Astrocyte (in vitro differentiated cells and primary cell): ENCODE measurements around the gene RBPMS2. TPM values are rescaled to one million over a fixed set of nuclear protein-coding genes. Genes with fewer than 3 reads are reported as not detected.
A peak's percentile ranks its signal among the peaks of the same experiment; 100 is the strongest.

Experiments used
- DNase-seq: peaks from one replicate; pipeline ENCODE4 v3.0.0-alpha.2; 2010; ENCODE audit warnings: low read depth
- FAIRE-seq: peaks from 2 replicates; lab custom pipeline; 2011; peaks lifted over from hg19 to GRCh38; lab: Jason Lieb, UNC
- H2AFZ ChIP-seq: 2 replicates; pipeline ENCODE4 v1.6.0; 2012; ENCODE audit warnings: low read depth, low read length, inconsistent platforms
- H3K27ac ChIP-seq: 2 replicates; pipeline ENCODE4 v1.5.1; 2011; ENCODE audit warnings: low read depth, low read length, inconsistent platforms
- H3K27me3 ChIP-seq: 2 replicates; pipeline ENCODE4 v1.6.0; 2011; ENCODE audit warnings: low read length, inconsistent platforms; ENCODE audit not compliant: insufficient read depth
- H3K36me3 ChIP-seq: 2 replicates; pipeline ENCODE4 v1.5.1; 2011; ENCODE audit warnings: low read length, inconsistent platforms; ENCODE audit not compliant: insufficient read depth
- H3K4me1 ChIP-seq: 2 replicates; pipeline ENCODE4 v1.5.1; 2011; ENCODE audit warnings: low read length, inconsistent platforms; ENCODE audit not compliant: insufficient read depth
- H3K4me2 ChIP-seq: 2 replicates; pipeline ENCODE4 v1.6.0; 2012; ENCODE audit warnings: low read length, inconsistent platforms
- H3K4me3 ChIP-seq: 2 replicates; pipeline ENCODE4 v1.5.1; 2011; ENCODE audit warnings: low read depth, mild to moderate bottlenecking, low read length, inconsistent platforms; ENCODE audit not compliant: insufficient read depth
- H3K79me2 ChIP-seq: 2 replicates; pipeline ENCODE4 v1.6.0; 2012; ENCODE audit warnings: mild to moderate bottlenecking, low read length, inconsistent platforms; ENCODE audit not compliant: insufficient read depth
- H3K9ac ChIP-seq: 2 replicates; pipeline ENCODE4 v1.6.0; 2012; ENCODE audit warnings: mild to moderate bottlenecking, low read length, inconsistent platforms
- H3K9me3 ChIP-seq: 2 replicates; pipeline ENCODE4 v1.5.1; 2012; ENCODE audit warnings: low read depth, mild to moderate bottlenecking, low read length, inconsistent platforms; ENCODE audit not compliant: insufficient read depth
- H4K20me1 ChIP-seq: 2 replicates; pipeline ENCODE4 v1.6.0; 2012; ENCODE audit warnings: low read length, inconsistent platforms; ENCODE audit not compliant: insufficient read depth
- H3K27ac Mint-ChIP-seq: one replicate; pipeline ENCODE4 v1.8.0; 2021; ENCODE audit warnings: mild to moderate bottlenecking, mixed read lengths; ENCODE audit not compliant: unreplicated experiment
- H3K27me3 Mint-ChIP-seq: one replicate; pipeline ENCODE4 v1.8.0; 2021; ENCODE audit warnings: low read depth, mixed read lengths; ENCODE audit not compliant: unreplicated experiment
- H3K36me3 Mint-ChIP-seq: one replicate; pipeline ENCODE4 v1.8.0; 2021; ENCODE audit warnings: low read depth, mixed read lengths; ENCODE audit not compliant: unreplicated experiment
- H3K4me1 Mint-ChIP-seq: one replicate; pipeline ENCODE4 v1.8.0; 2021; ENCODE audit warnings: low read depth, mixed read lengths; ENCODE audit not compliant: unreplicated experiment
- H3K4me3 Mint-ChIP-seq: one replicate; pipeline ENCODE4 v1.8.0; 2021; ENCODE audit warnings: mild to moderate bottlenecking, moderate library complexity, mixed read lengths; ENCODE audit not compliant: unreplicated experiment
- H3K9me3 Mint-ChIP-seq: one replicate; pipeline ENCODE4 v1.8.0; 2021; ENCODE audit warnings: mild to moderate bottlenecking, mixed read lengths; ENCODE audit not compliant: unreplicated experiment
- CTCF ChIP-seq: IDR thresholded peaks from 2 replicates; pipeline ENCODE4 v1.5.1; 2011; ENCODE audit warnings: low read depth, mild to moderate bottlenecking, inconsistent platforms, low read length, moderate library complexity; ENCODE audit not compliant: insufficient read depth
- EZH2 ChIP-seq: IDR thresholded peaks from 2 replicates; pipeline ENCODE4 v1.6.1; 2012; ENCODE audit warnings: mild to moderate bottlenecking, low read length, inconsistent platforms; ENCODE audit not compliant: insufficient read depth
- total RNA-seq: library from RNA; stranded (reverse); gene quantifications from 2 replicates; pipeline ENCODE4 v1.2.1, GENCODE V29; 2021

Gene RBPMS2
- total RNA-seq, 1 donor from 2014 or later = 10.6 TPM

- Mint-ChIP-seq H3K4me3 (peak overlapping the region; percentile 89), H3K4me1 (peaks cover 40% of the 10 kb centered on the region), H3K27ac (peak overlapping the region; percentile 37), H3K9me3 (no peaks in the 10 kb centered on the region), H3K27me3 (no peaks in the 10 kb centered on the region), H3K36me3 (no peaks in the 10 kb centered on the region)
- Histone ChIP-seq H3K4me2 (peak overlapping the region; percentile 97), H2AFZ (peak overlapping the region; percentile 88), H3K9me3 (no peaks in the 10 kb centered on the region), H3K9ac (peak overlapping the region; percentile 96), H3K79me2 (peaks cover 49% of the 10 kb centered on the region), H3K27me3 (no peaks in the 10 kb centered on the region), H3K36me3 (no peaks in the 10 kb centered on the region), H3K27ac (peak overlapping the region; percentile 79), H3K4me3 (peak overlapping the region; percentile 81), H3K4me1 (peaks cover 49% of the 10 kb centered on the region), H4K20me1 (peaks cover 47% of the 10 kb centered on the region)
- FAIRE-seq = no peak
- TF ChIP-seq EZH2 (no peak), CTCF (no peak)
- DNase-seq = peak; percentile 67
These were observed 72.4 kb downstream of the RBPMS2 start for GRCh38 chr15:64702816-64703631.

GRCh38 chr15:64701482-64702184 lies 73.8 kb downstream of the RBPMS2 start:
- DNase-seq (no peak), FAIRE-seq (no peak)
- Histone ChIP-seq H4K20me1 (peaks cover 60% of the 10 kb centered on the region), H3K79me2 (peaks cover 62% of the 10 kb centered on the region), H3K9ac (peak overlapping the region; percentile 96), H2AFZ (no peak overlapping the region), H3K36me3 (no peaks in the 10 kb centered on the region), H3K27ac (no peak overlapping the region), H3K4me1 (peaks cover 54% of the 10 kb centered on the region), H3K9me3 (no peaks in the 10 kb centered on the region), H3K4me3 (peak overlapping the region; percentile 81), H3K4me2 (peak overlapping the region; percentile 97), H3K27me3 (no peaks in the 10 kb centered on the region)
- Mint-ChIP-seq H3K27ac (peak overlapping the region; percentile 12), H3K4me1 (peaks cover 46% of the 10 kb centered on the region), H3K36me3 (no peaks in the 10 kb centered on the region), H3K4me3 (peak overlapping the region; percentile 89), H3K27me3 (no peaks in the 10 kb centered on the region), H3K9me3 (no peaks in the 10 kb centered on the region)
- TF ChIP-seq EZH2 (no peak), CTCF (no peak)
